Nephron (organoid): ENCODE data around the gene MCF2L.

Experiments
- H3K27ac Mint-ChIP-seq, 3 experiments: 2 replicates each; pipeline ENCODE4 v1.8.0; 2020; ENCODE audit warnings: mixed read lengths in 3 of 3, mild to moderate bottlenecking in 2 of 3, moderate library complexity in 1 of 3
- H3K27me3 Mint-ChIP-seq: 2 replicates; pipeline ENCODE4 v1.8.0; 2021; ENCODE audit warnings: low read depth, mild to moderate bottlenecking, moderate library complexity, mixed read lengths
- H3K36me3 Mint-ChIP-seq: 2 replicates; pipeline ENCODE4 v1.8.0; 2020; ENCODE audit warnings: low read depth, mixed read lengths
- H3K4me1 Mint-ChIP-seq: 2 replicates; pipeline ENCODE4 v1.8.0; 2020; ENCODE audit warnings: mixed read lengths
- H3K4me3 Mint-ChIP-seq, 3 experiments: 2 replicates each; pipeline ENCODE4 v1.8.0; 2020; ENCODE audit warnings: mild to moderate bottlenecking in 3 of 3, mixed read lengths in 3 of 3, moderate library complexity in 2 of 3
- H3K9me3 Mint-ChIP-seq: 2 replicates; pipeline ENCODE4 v1.8.0; 2020; ENCODE audit warnings: mixed read lengths
- CTCF ChIP-seq, 3 experiments: fragments of 200-600 bp; sonication (generic); IDR thresholded peaks; one replicate each; pipeline ENCODE4 v1.5.0; 2021; ENCODE audit warnings: antibody characterized with exemption in 3 of 3; ENCODE audit not compliant: unreplicated experiment in 3 of 3

MCF2L gene

GRCh38 chr13:112957295-112957677 lies 11.7 kb upstream of the MCF2L start:
- Mint-ChIP-seq H3K4me1 (peaks cover 47% of the 10 kb centered on the region), H3K9me3 (no peaks in the 10 kb centered on the region), H3K27me3 (peaks cover 15% of the 10 kb centered on the region), H3K4me3 (no peak overlapping the region), H3K27ac (peak overlapping the region; percentile 55 to 75 (median 68)), H3K36me3 (no peaks in the 10 kb centered on the region)
- no peak for TF ChIP-seq CTCF (IDR thresholded peaks at IDR 0.05; ENCODE audit: unreplicated experiment in 3 of 3)

DNA sequence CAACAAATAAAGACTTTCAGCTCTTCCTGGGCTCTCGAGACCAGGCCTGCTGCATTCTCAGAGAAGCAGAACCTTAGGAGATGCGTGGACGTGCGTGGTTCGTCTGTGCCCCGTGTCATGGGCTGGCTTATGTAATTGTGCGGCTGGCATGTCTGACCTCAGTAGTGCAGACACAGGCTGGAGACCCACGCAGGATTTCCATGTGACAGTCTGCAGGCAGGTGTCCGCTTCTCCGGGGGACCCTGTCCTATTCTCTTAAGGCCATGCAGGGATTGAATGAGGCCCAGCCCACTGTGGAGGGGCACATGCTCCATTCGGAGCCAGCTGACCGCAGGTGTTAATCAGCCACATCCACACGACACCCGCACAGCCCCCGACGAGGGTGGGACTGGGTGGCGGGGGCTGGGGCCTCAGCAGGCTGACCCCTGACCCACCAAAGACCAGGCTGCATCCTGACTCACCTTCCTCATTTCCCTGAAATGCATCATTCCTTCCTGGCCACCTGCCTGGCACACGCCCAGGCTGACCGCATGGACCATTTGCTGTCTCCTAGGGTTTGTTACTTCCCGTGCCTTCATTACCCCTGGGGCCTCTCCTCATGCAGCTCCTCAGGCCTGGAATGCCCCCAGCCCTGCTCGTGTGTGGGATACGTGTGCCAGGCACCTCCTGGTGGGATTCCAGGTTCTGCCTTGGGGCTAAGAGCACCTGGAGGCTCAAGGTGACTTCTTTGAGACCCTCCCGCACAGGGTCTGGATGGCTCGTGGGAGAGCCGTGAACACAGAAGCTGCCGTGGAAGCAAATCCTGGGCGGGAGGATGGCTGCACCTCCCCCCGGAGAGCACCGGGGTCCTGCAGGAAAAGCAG lies 10.7 kb upstream of the MCF2L start:
- peaks cover 15% of the 10 kb centered on the region for H3K27me3 Mint-ChIP-seq
- H3K4me3 Mint-ChIP-seq = no peak overlapping the region

GRCh38 chr13:112959206-112959605 lies 9.8 kb upstream of the MCF2L start:
- H3K4me3 Mint-ChIP-seq = no peak overlapping the region
- H3K9me3 Mint-ChIP-seq = no peaks in the 10 kb centered on the region

More for the DNA sequence above, 10.7 kb upstream of the MCF2L start:
- Mint-ChIP-seq H3K36me3 (no peaks in the 10 kb centered on the region), H3K27ac (peak overlapping the region in 1 of 3 experiments; percentile 75), H3K9me3 (no peaks in the 10 kb centered on the region), H3K4me1 (peaks cover 42% of the 10 kb centered on the region)
- TF ChIP-seq CTCF (IDR thresholded peaks at IDR 0.05; ENCODE audit: unreplicated experiment in 3 of 3) = no peak

GRCh38 chr13:112959701-112960542 lies 9.1 kb upstream of the MCF2L start:
- no peaks in the 10 kb centered on the region for H3K9me3 Mint-ChIP-seq
- peaks cover 38% of the 10 kb centered on the region for H3K4me1 Mint-ChIP-seq
- H3K36me3 Mint-ChIP-seq = no peaks in the 10 kb centered on the region
- no peak overlapping the region for H3K4me3 Mint-ChIP-seq
- peaks cover 15% of the 10 kb centered on the region for H3K27me3 Mint-ChIP-seq
- TF ChIP-seq CTCF (IDR thresholded peaks at IDR 0.05; ENCODE audit: unreplicated experiment in 3 of 3) = no peak
- peak overlapping the region in 2 of 3 experiments; percentile 75 to 92 for H3K27ac Mint-ChIP-seq

More at GRCh38 chr13:112959206-112959605, 9.8 kb upstream of the MCF2L start:
- no peaks in the 10 kb centered on the region for H3K36me3 Mint-ChIP-seq
- H3K4me1 Mint-ChIP-seq = peaks cover 38% of the 10 kb centered on the region
- peaks cover 15% of the 10 kb centered on the region for H3K27me3 Mint-ChIP-seq
- no peak for TF ChIP-seq CTCF (IDR thresholded peaks at IDR 0.05; ENCODE audit: unreplicated experiment in 3 of 3)
- peak overlapping the region; percentile 75 to 92 (median 81) for H3K27ac Mint-ChIP-seq

GRCh38 chr13:112960706-112961105 lies 8.3 kb upstream of the MCF2L start:
- TF ChIP-seq CTCF (IDR thresholded peaks at IDR 0.05; ENCODE audit: unreplicated experiment in 3 of 3) = no peak
- no peaks in the 10 kb centered on the region for H3K9me3 Mint-ChIP-seq
- H3K4me1 Mint-ChIP-seq = peaks cover 36% of the 10 kb centered on the region
- H3K4me3 Mint-ChIP-seq = no peak overlapping the region
- no peak overlapping the region for H3K27ac Mint-ChIP-seq
- peaks cover 15% of the 10 kb centered on the region for H3K27me3 Mint-ChIP-seq
- H3K36me3 Mint-ChIP-seq = no peaks in the 10 kb centered on the region
